Measurements from ENCODE around the gene UNC13D. TPM values are rescaled to one million over a fixed set of nuclear protein-coding genes. Genes with fewer than 3 reads are reported as not detected.
"Not testable (repeated sequence)": the region's sequence is repeated elsewhere in the genome, so short reads cannot be mapped to it uniquely, and the experiment has no call there.

The UNC13D gene
- total RNA-seq, 1 experiment from 2014 or later: 104 TPM

GRCh38 chr17:75811174-75811573 is 33.0 kb downstream of the UNC13D start:
- CTCF ChIA-PET: no interaction called here
- Mint-ChIP-seq H3K36me3 (ENCODE audit: insufficient read depth, unreplicated experiment) (peaks cover 9% of the 10 kb centered on the region), H3K27ac (ENCODE audit: unreplicated experiment) (no peak overlapping the region)

GRCh38 chr17:75810756-75811155 is 33.4 kb downstream of the UNC13D start:
- H3K4me1 Mint-ChIP-seq (ENCODE audit: low read depth, unreplicated experiment); H3K9me3 Mint-ChIP-seq (ENCODE audit: low read depth, unreplicated experiment); CTCF ChIA-PET: not testable (repeated sequence)

More at GRCh38 chr17:75811174-75811573, 33.0 kb downstream of the UNC13D start:
- intact Hi-C loops (cut with micrococcal nuclease; ENCODE audit: unreplicated experiment): no loop called here
- no TSS peak for BruUV-seq (replicated peaks)
- no peak for DNase-seq
- no peak for TF ChIP-seq CTCF (IDR thresholded peaks at IDR 0.05; ENCODE audit: unreplicated experiment)
- Mint-ChIP-seq H3K4me3 (ENCODE audit: low read depth, unreplicated experiment) (no peak overlapping the region), H3K9me3 (ENCODE audit: low read depth, unreplicated experiment) (no peaks in the 10 kb centered on the region), H3K27me3 (ENCODE audit: unreplicated experiment) (no peaks in the 10 kb centered on the region), H3K4me1 (ENCODE audit: low read depth, unreplicated experiment) (no peaks in the 10 kb centered on the region)

GRCh38 chr17:75810216-75810615 is 34.0 kb downstream of the UNC13D start:
- no TSS peak for BruUV-seq (replicated peaks)
- no peak overlapping the region for H3K27ac Mint-ChIP-seq (ENCODE audit: unreplicated experiment)
- H3K4me3 Mint-ChIP-seq (ENCODE audit: low read depth, unreplicated experiment): no peak overlapping the region
- TF ChIP-seq CTCF (IDR thresholded peaks at IDR 0.05; ENCODE audit: unreplicated experiment): no peak
- intact Hi-C loops (cut with micrococcal nuclease; ENCODE audit: unreplicated experiment): no loop called here
- CTCF ChIA-PET: no interaction called here
- H3K4me1 Mint-ChIP-seq (ENCODE audit: low read depth, unreplicated experiment): no peaks in the 10 kb centered on the region
- no peaks in the 10 kb centered on the region for H3K9me3 Mint-ChIP-seq (ENCODE audit: low read depth, unreplicated experiment)
- no peaks in the 10 kb centered on the region for H3K27me3 Mint-ChIP-seq (ENCODE audit: unreplicated experiment)
- DNase-seq: no peak
- H3K36me3 Mint-ChIP-seq (ENCODE audit: insufficient read depth, unreplicated experiment): peaks cover 11% of the 10 kb centered on the region

More at GRCh38 chr17:75810756-75811155, 33.4 kb downstream of the UNC13D start:
- DNase-seq; intact Hi-C loops (cut with micrococcal nuclease; ENCODE audit: unreplicated experiment); H3K4me3 Mint-ChIP-seq (ENCODE audit: low read depth, unreplicated experiment); BruUV-seq (replicated peaks); H3K27me3 Mint-ChIP-seq (ENCODE audit: unreplicated experiment); H3K27ac Mint-ChIP-seq (ENCODE audit: unreplicated experiment): not testable (repeated sequence)
- H3K36me3 Mint-ChIP-seq (ENCODE audit: insufficient read depth, unreplicated experiment): peaks cover 11% of the 10 kb centered on the region

GRCh38 chr17:75809631-75810111 is 34.5 kb downstream of the UNC13D start:
- peaks cover 11% of the 10 kb centered on the region for H3K36me3 Mint-ChIP-seq (ENCODE audit: insufficient read depth, unreplicated experiment)
- no peak for DNase-seq
- no peaks in the 10 kb centered on the region for H3K27me3 Mint-ChIP-seq (ENCODE audit: unreplicated experiment)
- no peaks in the 10 kb centered on the region for H3K9me3 Mint-ChIP-seq (ENCODE audit: low read depth, unreplicated experiment)
- H3K27ac Mint-ChIP-seq (ENCODE audit: unreplicated experiment): no peak overlapping the region
- no peaks in the 10 kb centered on the region for H3K4me1 Mint-ChIP-seq (ENCODE audit: low read depth, unreplicated experiment)
- H3K4me3 Mint-ChIP-seq (ENCODE audit: low read depth, unreplicated experiment): no peak overlapping the region
- TF ChIP-seq CTCF (IDR thresholded peaks at IDR 0.05; ENCODE audit: unreplicated experiment): no peak
- no TSS peak for BruUV-seq (replicated peaks)
- intact Hi-C loops (cut with micrococcal nuclease; ENCODE audit: unreplicated experiment): no loop called here
- CTCF ChIA-PET: no interaction called here

GRCh38 chr17:75808905-75809621 is 35.1 kb downstream of the UNC13D start:
- H3K4me3 Mint-ChIP-seq (ENCODE audit: low read depth, unreplicated experiment): no peak overlapping the region
- peaks cover 11% of the 10 kb centered on the region for H3K36me3 Mint-ChIP-seq (ENCODE audit: insufficient read depth, unreplicated experiment)
- intact Hi-C loops (cut with micrococcal nuclease; ENCODE audit: unreplicated experiment): no loop called here
- DNase-seq: no peak
- CTCF ChIA-PET: no interaction called here
- H3K4me1 Mint-ChIP-seq (ENCODE audit: low read depth, unreplicated experiment): no peaks in the 10 kb centered on the region
- BruUV-seq (replicated peaks): no TSS peak
- H3K27ac Mint-ChIP-seq (ENCODE audit: unreplicated experiment): no peak overlapping the region
- no peaks in the 10 kb centered on the region for H3K9me3 Mint-ChIP-seq (ENCODE audit: low read depth, unreplicated experiment)
- no peak for TF ChIP-seq CTCF (IDR thresholded peaks at IDR 0.05; ENCODE audit: unreplicated experiment)
- no peaks in the 10 kb centered on the region for H3K27me3 Mint-ChIP-seq (ENCODE audit: unreplicated experiment)

Measured in Calu3 (cell line).